Upper lobe of right lung (tissue), 1 donor: ENCODE results near the gene IGF1R. TPM values are rescaled to one million over a fixed set of nuclear protein-coding genes. Genes with fewer than 3 reads are reported as not detected.

Source experiments
- ATAC-seq: fragments of 200-7000 bp; cut with Tn5 transposase; one replicate; pipeline ENCODE4 v1.9.1; 2020; ENCODE audit warnings: mild to moderate bottlenecking, moderate library complexity
- DNase-seq: peaks from one replicate; pipeline ENCODE4 v3.0.0-alpha.2; 2020
- H3K27ac ChIP-seq: fragments of 200-600 bp; one replicate; pipeline ENCODE4 v1.8.0; 2022
- H3K27me3 ChIP-seq: fragments of 200-600 bp; one replicate; pipeline ENCODE4 v1.8.0; 2022; ENCODE audit warnings: mild to moderate bottlenecking
- H3K36me3 ChIP-seq: fragments of 200-600 bp; one replicate; pipeline ENCODE4 v1.8.0; 2022
- H3K4me1 ChIP-seq: fragments of 200-600 bp; one replicate; pipeline ENCODE4 v1.8.0; 2022
- H3K4me3 ChIP-seq: fragments of 200-600 bp; one replicate; pipeline ENCODE4 v1.8.0; 2022; ENCODE audit warnings: mild to moderate bottlenecking
- H3K9me3 ChIP-seq: fragments of 200-600 bp; one replicate; pipeline ENCODE4 v1.8.0; 2022
- intact Hi-C: fragments of 100-400 bp; cut with DNase I; formaldehyde crosslinking; loops from one replicate; pipeline ENCODE4 v1.11.0; 2022
- microRNA-seq: library from miRNA; unstranded; fragments of <30 nt; microRNA quantifications from one replicate; pipeline ENCODE4 v1.2.0, GENCODE V29; 2020; ENCODE audit warnings: borderline microRNAs expressed
- total RNA-seq: library from RNA; stranded (reverse); fragmentation: NEBNext Ultra II Directional; extraction: Animal tissue kit (Norgen Biotek cat#: 25700); gene quantifications from one replicate; pipeline ENCODE4 v1.2.1, GENCODE V29; 2021
- TF ChIP-seq, protein P1 (sequence below): fragments of 200-600 bp; IDR thresholded peaks from one replicate; pipeline ENCODE4 v1.8.0; 2022; ENCODE audit warnings: antibody characterized with exemption
- donor health status: DM: no; HTN: yes; CAD: no; lungs with severe emphysema.

IGF1R gene
- total RNA-seq, 1 donor from 2014 or later, result 40.0 TPM

DNA sequence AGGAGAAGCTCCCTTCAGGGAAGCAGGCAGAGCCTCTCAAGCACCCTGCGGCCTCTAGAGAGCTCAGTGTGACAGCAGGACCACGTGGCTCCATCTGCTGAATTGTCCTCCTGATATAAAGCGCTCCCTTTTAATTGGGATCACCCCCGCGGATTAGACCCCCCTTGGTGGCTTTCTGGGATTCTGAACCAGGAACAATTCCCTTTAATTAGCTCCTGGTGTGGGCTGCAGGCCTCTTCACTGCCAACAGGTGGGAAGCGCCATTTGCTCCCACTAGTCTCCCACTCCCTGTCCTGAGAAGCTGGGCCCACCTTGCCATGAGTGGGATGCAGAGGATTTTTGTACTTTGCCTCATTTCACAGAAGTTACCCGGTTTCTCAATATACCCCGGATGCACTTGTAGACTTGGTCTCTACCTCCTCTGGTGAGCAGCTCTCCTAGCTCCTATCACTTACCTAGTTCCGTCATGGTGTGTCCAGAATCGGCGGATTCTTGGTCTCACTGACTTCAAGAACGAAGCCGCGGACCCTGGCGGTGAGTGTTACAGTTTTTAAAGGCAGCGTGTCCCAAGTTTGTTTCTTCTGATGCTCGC, 358.7 kb downstream of the IGF1R start:
- TF ChIP-seq, protein P1, sequence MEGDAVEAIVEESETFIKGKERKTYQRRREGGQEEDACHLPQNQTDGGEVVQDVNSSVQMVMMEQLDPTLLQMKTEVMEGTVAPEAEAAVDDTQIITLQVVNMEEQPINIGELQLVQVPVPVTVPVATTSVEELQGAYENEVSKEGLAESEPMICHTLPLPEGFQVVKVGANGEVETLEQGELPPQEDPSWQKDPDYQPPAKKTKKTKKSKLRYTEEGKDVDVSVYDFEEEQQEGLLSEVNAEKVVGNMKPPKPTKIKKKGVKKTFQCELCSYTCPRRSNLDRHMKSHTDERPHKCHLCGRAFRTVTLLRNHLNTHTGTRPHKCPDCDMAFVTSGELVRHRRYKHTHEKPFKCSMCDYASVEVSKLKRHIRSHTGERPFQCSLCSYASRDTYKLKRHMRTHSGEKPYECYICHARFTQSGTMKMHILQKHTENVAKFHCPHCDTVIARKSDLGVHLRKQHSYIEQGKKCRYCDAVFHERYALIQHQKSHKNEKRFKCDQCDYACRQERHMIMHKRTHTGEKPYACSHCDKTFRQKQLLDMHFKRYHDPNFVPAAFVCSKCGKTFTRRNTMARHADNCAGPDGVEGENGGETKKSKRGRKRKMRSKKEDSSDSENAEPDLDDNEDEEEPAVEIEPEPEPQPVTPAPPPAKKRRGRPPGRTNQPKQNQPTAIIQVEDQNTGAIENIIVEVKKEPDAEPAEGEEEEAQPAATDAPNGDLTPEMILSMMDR, result no peak
- intact Hi-C loops, result no loop called here
- H3K9me3 ChIP-seq, result no peaks in the 10 kb centered on the region
- H3K27ac ChIP-seq, result no peak overlapping the region
- no peak for ATAC-seq
- H3K27me3 ChIP-seq, result no peaks in the 10 kb centered on the region
- H3K36me3 ChIP-seq, result no peaks in the 10 kb centered on the region
- no peaks in the 10 kb centered on the region for H3K4me1 ChIP-seq
- no peak for DNase-seq
- H3K4me3 ChIP-seq, result no peak overlapping the region

- no peak for ATAC-seq
Observed at GRCh38 chr15:99009741-99010330, 361.5 kb downstream of the IGF1R start.

DNA sequence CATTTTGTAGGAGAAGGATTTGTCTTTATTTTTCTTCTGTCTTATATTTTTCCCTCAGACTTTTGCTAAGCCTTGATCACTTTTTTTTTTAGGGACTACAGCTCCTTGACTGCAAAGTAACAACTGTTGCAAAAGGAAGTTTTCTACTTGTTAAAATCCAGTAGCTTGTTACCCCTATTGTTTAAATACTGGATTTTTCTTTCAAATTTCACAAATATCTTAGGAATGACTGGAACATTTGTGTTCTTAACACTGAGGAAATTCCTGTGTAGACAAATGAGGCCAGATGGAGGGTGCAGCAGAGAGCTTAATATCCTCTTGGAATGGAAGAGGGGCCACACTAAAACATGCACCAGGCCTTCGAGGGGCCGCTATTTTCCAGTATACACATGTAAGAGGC, 362.4 kb downstream of the IGF1R start:
- TF ChIP-seq, protein P1, result no peak
- intact Hi-C loops, result no loop called here
- Histone ChIP-seq H3K36me3 (no peaks in the 10 kb centered on the region), H3K4me1 (peaks cover 7% of the 10 kb centered on the region), H3K27me3 (peaks cover 7% of the 10 kb centered on the region), H3K4me3 (no peak overlapping the region), H3K27ac (no peak overlapping the region), H3K9me3 (no peaks in the 10 kb centered on the region)
- ATAC-seq (no peak), DNase-seq (no peak)

More at GRCh38 chr15:99009741-99010330, 361.5 kb downstream of the IGF1R start:
- Histone ChIP-seq H3K27ac (no peak overlapping the region), H3K4me1 (no peaks in the 10 kb centered on the region), H3K36me3 (no peaks in the 10 kb centered on the region), H3K4me3 (no peak overlapping the region), H3K9me3 (no peaks in the 10 kb centered on the region), H3K27me3 (peaks cover under 1% of the 10 kb centered on the region)
- intact Hi-C loops, result no loop called here
- DNase-seq, result no peak
- TF ChIP-seq, protein P1, result no peak

Small RNAs within 50 kb of the gene (microRNA-seq; reads per million reads assigned to microRNA genes)
- gene MIR4714, result not detected
